ENCODE results near the gene JAG2. TPM values are rescaled to one million over a fixed set of nuclear protein-coding genes. Genes with fewer than 3 reads are reported as not detected.

JAG2 gene
- total and polyA plus RNA-seq, 2 experiments from 2014 or later = 12.4 to 30.7 TPM

DNA sequence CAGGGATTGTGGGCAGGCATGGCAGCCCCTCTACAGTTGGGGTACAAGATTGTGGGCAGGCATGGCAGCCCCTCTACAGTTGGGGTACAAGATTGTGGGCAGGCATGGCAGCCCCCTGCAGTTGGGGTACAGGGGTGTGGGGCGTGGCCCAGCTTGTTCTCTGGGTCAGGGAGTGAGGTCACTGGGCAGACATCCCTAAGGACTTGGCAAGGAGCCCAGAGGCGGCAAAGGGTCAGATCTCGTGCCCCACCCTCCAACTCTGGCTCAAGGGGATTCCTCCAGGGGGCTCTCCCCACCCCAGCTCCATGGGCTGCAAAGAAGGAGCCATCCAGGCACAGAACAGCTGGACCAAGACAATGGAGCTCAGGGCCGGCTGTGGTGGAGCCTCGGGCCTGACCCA lies 38.3 kb upstream of the JAG2 start:
- Histone ChIP-seq H3K27me3 (no peaks in the 10 kb centered on the region), H3K9me3 (ENCODE audit: low read depth) (no peaks in the 10 kb centered on the region), H3K27ac (no peak overlapping the region), H3K4me1 (ENCODE audit: low read depth) (peaks cover 3% of the 10 kb centered on the region), H3K4me3 (no peak overlapping the region), H3K36me3 (peaks cover 3% of the 10 kb centered on the region)
- DNase-seq (ENCODE audit: low read depth in 1 of 2, low spot score in 1 of 2) = no peak
- TF ChIP-seq CTCF (IDR thresholded peaks at IDR 0.05; ENCODE audit: low read depth, low read length) = no peak

- H3K9me3 ChIP-seq (ENCODE audit: low read depth) = no peaks in the 10 kb centered on the region
- H3K27me3 ChIP-seq = no peaks in the 10 kb centered on the region
- no peak for DNase-seq (ENCODE audit: low read depth in 1 of 2, low spot score in 1 of 2)
- peaks cover 3% of the 10 kb centered on the region for H3K36me3 ChIP-seq
- H3K27ac ChIP-seq = no peak overlapping the region
- H3K4me1 ChIP-seq (ENCODE audit: low read depth) = peaks cover 3% of the 10 kb centered on the region
- no peak overlapping the region for H3K4me3 ChIP-seq
- TF ChIP-seq CTCF (IDR thresholded peaks at IDR 0.05; ENCODE audit: low read depth, low read length) = no peak
Measured at GRCh38 chr14:105205673-105206208, 37.2 kb upstream of the JAG2 start.

DNA sequence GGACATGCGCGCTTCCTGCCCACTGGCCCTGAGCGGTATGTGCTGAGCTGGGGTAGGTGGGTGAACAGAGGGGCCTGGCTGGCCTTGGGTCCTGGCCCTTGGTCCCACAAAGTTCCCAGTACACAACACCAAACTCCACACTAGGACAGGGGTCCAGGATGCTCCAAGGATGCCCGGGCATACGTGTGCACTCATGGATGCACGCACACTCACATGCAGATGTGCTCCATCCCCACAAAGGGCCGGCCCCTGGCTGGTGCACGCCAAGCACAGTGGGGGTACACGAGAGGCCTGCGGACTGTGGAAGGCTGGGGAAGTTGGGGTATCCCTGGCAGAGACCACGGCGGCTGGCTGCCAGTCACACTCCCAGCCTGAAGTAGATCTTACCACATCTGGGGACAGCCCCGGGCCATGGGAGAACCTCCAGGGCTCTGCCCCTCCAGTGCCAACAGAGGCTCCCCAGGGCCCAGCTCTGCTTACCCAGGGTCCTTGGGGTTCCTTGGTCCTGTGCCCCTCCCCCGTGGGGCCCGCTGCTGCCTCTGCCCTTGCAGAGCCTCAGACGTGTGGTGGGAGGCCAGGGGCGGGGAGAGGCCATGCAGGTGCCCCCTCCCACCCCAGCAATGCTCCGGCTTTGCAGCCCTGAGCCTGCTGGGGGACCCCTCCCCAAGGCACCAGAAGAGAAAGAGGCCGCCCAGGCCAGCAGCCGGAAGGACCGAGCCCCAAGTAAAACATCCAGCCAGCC lies 36.5 kb upstream of the JAG2 start:
- no peak overlapping the region for H3K27ac ChIP-seq
- DNase-seq (ENCODE audit: low read depth in 1 of 2, low spot score in 1 of 2) = no peak

DNA sequence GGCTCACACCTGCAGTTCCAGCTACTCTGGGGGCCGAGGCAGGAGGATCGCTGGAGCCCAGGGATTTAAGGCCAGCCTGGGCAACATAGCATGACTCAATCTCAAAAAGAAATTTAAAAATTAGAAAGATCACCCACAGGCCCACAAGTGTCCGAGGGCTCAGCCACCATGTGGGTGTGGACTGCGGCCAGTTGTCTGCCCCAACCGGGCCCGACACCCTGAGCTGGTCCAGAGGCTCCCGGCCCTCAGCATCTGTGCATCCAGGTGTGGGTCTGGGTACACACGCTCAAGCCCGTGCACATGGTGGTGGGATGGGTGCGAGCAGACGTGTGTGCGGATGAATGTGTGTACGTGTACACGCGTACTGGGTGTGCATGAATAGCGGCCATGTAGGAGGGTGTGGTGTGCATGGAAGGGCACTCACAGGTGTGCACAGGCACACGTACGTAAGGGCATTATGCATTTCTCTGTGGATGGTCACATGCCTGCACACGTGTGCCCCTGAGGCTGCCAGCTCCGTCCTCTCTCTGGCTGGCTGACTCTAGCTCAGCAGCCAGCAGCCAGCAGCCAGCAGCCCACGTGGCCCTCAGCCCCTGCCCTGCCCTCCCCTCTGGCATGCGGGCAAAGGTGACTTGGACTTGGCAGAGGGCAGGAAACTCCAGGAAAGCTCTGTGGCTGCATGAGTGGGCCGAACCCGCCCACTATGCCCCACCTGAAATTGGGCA lies 35.8 kb upstream of the JAG2 start:
- Histone ChIP-seq H3K4me3 (no peak overlapping the region), H3K27ac (no peak overlapping the region), H3K27me3 (no peaks in the 10 kb centered on the region), H3K9me3 (ENCODE audit: low read depth) (no peaks in the 10 kb centered on the region), H3K36me3 (no peaks in the 10 kb centered on the region), H3K4me1 (ENCODE audit: low read depth) (peaks cover 3% of the 10 kb centered on the region)
- no peak for DNase-seq (ENCODE audit: low read depth in 1 of 2, low spot score in 1 of 2)
- TF ChIP-seq CTCF (IDR thresholded peaks at IDR 0.05; ENCODE audit: low read depth, low read length) = no peak

More for the DNA sequence above, 36.5 kb upstream of the JAG2 start:
- no peaks in the 10 kb centered on the region for H3K27me3 ChIP-seq
- no peak for TF ChIP-seq CTCF (IDR thresholded peaks at IDR 0.05; ENCODE audit: low read depth, low read length)
- no peak overlapping the region for H3K4me3 ChIP-seq
- no peaks in the 10 kb centered on the region for H3K9me3 ChIP-seq (ENCODE audit: low read depth)
- H3K36me3 ChIP-seq = peaks cover 2% of the 10 kb centered on the region
- H3K4me1 ChIP-seq (ENCODE audit: low read depth) = peaks cover 3% of the 10 kb centered on the region

- DNase-seq (ENCODE audit: low read depth in 1 of 2, low spot score in 1 of 2) = no peak
- no peak for TF ChIP-seq CTCF (IDR thresholded peaks at IDR 0.05; ENCODE audit: low read depth, low read length)
- H3K27me3 ChIP-seq = peaks cover 3% of the 10 kb centered on the region
- H3K27ac ChIP-seq = no peak overlapping the region
- no peaks in the 10 kb centered on the region for H3K9me3 ChIP-seq (ENCODE audit: low read depth)
- no peaks in the 10 kb centered on the region for H3K36me3 ChIP-seq
- no peak overlapping the region for H3K4me3 ChIP-seq
- H3K4me1 ChIP-seq (ENCODE audit: low read depth) = peaks cover 3% of the 10 kb centered on the region
Measured at GRCh38 chr14:105203701-105204100, 35.1 kb upstream of the JAG2 start.
